ENCODE results near the gene MELK.

MELK gene

GRCh38 chr9:36676091-36676490 lies 103.4 kb downstream of the MELK start:
- DNase-seq, result no peak

- no peak for DNase-seq
These were observed 104.2 kb downstream of the MELK start for GRCh38 chr9:36676778-36677485.

GRCh38 chr9:36677611-36678010 lies 104.9 kb downstream of the MELK start:
- no peak for DNase-seq

- DNase-seq, result no peak
These were observed 107.0 kb downstream of the MELK start for GRCh38 chr9:36679710-36680109.

GRCh38 chr9:36686471-36686870 lies 113.8 kb downstream of the MELK start:
- DNase-seq, result no peak

- DNase-seq, result no peak
These were observed 117.9 kb downstream of the MELK start for GRCh38 chr9:36690412-36691168.

GRCh38 chr9:36691671-36692070 lies 119.0 kb downstream of the MELK start:
- DNase-seq, result no peak

- DNase-seq, result no peak
These were observed 126.3 kb downstream of the MELK start for GRCh38 chr9:36698984-36699383.

GRCh38 chr9:36704148-36704547 lies 131.5 kb downstream of the MELK start:
- no peak for DNase-seq

GRCh38 chr9:36713515-36714490 lies 141.1 kb downstream of the MELK start:
- DNase-seq, result no peak

GRCh38 chr9:36716496-36716895 lies 143.8 kb downstream of the MELK start:
- no peak for DNase-seq

GRCh38 chr9:36717276-36717675 lies 144.6 kb downstream of the MELK start:
- DNase-seq, result no peak

- no peak for DNase-seq
These were observed 145.9 kb downstream of the MELK start for GRCh38 chr9:36718612-36719011.

GRCh38 chr9:36720043-36720442 lies 147.3 kb downstream of the MELK start:
- DNase-seq, result no peak

GRCh38 chr9:36721846-36722588 lies 149.3 kb downstream of the MELK start:
- DNase-seq, result no peak

GRCh38 chr9:36725777-36726356 lies 153.2 kb downstream of the MELK start:
- DNase-seq, result no peak
